Activated CD4-positive, alpha-beta memory T cell treated with anti-CD3 and anti-CD28 coated beads, Interleukin-2, amount 10 ng/mL, durations not matched to agents 7 days and 5 days (primary cell): Measurements from ENCODE around the gene NCKAP5. TPM values are rescaled to one million over a fixed set of nuclear protein-coding genes. Genes with fewer than 3 reads are reported as not detected.

ENCODE experiments used
- CTCF ChIA-PET: fragments of 350-600 bp; sonication (Branson Sonifier 250); formaldehyde crosslinking; loops from one replicate; lab custom pipeline; 2021; ENCODE audit warnings: antibody characterized with exemption, inconsistent platforms; lab: Charles Lee
- POLR2A ChIA-PET: fragments of 350-600 bp; sonication (Branson Sonifier 250); formaldehyde crosslinking; loops from one replicate; lab custom pipeline; 2021; ENCODE audit warnings: antibody characterized with exemption; lab: Charles Lee
- DNase-seq: peaks from one replicate; pipeline ENCODE4 v3.0.0-alpha.2; 2020
- H3K27ac Mint-ChIP-seq: one replicate; pipeline ENCODE4 v1.8.0; 2021; ENCODE audit warnings: mild to moderate bottlenecking, mixed read lengths
- H3K27me3 Mint-ChIP-seq: one replicate; pipeline ENCODE4 v1.8.0; 2021; ENCODE audit warnings: mixed read lengths
- H3K36me3 Mint-ChIP-seq: one replicate; pipeline ENCODE4 v1.8.0; 2021; ENCODE audit warnings: low read depth, mixed read lengths
- H3K4me1 Mint-ChIP-seq: one replicate; pipeline ENCODE4 v1.8.0; 2021; ENCODE audit warnings: mixed read lengths
- H3K4me3 Mint-ChIP-seq: one replicate; pipeline ENCODE4 v1.8.0; 2021; ENCODE audit warnings: mild to moderate bottlenecking, mixed read lengths
- H3K9me3 Mint-ChIP-seq: one replicate; pipeline ENCODE4 v1.8.0; 2021; ENCODE audit warnings: mixed read lengths
- total RNA-seq, 2 experiments: library from RNA; stranded (reverse); gene quantifications; one replicate each; pipeline ENCODE4 v1.2.3, GENCODE V29; 2021

Gene NCKAP5
- total RNA-seq, 2 experiments from 2014 or later = not detected

DNA sequence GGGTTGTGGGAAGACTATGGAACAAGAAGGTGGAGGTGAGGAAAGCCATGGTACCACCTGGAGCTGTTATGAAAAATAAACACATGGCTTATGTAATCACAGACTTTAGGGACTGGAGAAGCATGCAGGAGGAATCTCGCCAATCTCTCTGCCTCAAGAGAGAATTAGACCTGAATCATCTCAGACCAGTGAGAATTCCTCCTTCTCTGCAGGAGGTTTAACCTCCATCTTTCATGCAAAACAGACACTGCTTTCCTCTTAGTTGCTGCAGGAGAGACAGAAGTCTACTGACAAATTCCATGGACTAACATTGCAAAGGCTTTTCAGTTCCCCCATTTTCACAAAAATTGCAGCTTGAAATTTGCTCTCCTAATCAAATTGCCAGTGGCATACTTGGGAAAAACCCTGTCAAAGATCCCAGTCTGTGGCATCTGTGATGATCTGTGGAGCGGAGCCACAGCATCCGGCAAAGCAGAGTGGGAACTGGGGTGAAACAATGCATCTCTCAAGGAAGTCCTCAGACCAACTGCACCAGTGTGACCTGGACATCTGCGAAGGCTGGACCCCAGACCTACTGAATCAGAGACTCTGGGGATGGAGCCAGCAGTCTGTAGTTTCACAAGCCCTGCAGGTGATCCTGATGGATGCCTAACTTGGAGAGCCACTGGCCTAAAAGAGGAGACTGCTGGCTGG is 28.6 kb upstream of the NCKAP5 start:
- no peak for DNase-seq
- peaks cover 2% of the 10 kb centered on the region for H3K9me3 Mint-ChIP-seq
- CTCF ChIA-PET = no interaction called here
- no peaks in the 10 kb centered on the region for H3K36me3 Mint-ChIP-seq
- no peak overlapping the region for H3K4me3 Mint-ChIP-seq
- H3K27me3 Mint-ChIP-seq = no peaks in the 10 kb centered on the region
- H3K27ac Mint-ChIP-seq = no peak overlapping the region
- no peaks in the 10 kb centered on the region for H3K4me1 Mint-ChIP-seq
- POLR2A ChIA-PET = no interaction called here

GRCh38 chr2:133591164-133591563 is 22.9 kb upstream of the NCKAP5 start:
- no peak for DNase-seq
- POLR2A ChIA-PET = no interaction called here
- CTCF ChIA-PET = no interaction called here
- H3K9me3 Mint-ChIP-seq = peaks cover 3% of the 10 kb centered on the region
- no peaks in the 10 kb centered on the region for H3K27me3 Mint-ChIP-seq
- H3K36me3 Mint-ChIP-seq = no peaks in the 10 kb centered on the region
- H3K27ac Mint-ChIP-seq = no peak overlapping the region
- no peak overlapping the region for H3K4me3 Mint-ChIP-seq
- H3K4me1 Mint-ChIP-seq = no peaks in the 10 kb centered on the region

GRCh38 chr2:133589456-133589855 is 21.2 kb upstream of the NCKAP5 start:
- CTCF ChIA-PET = no interaction called here
- Mint-ChIP-seq H3K27me3 (no peaks in the 10 kb centered on the region), H3K4me3 (no peak overlapping the region), H3K9me3 (peaks cover 3% of the 10 kb centered on the region), H3K4me1 (no peaks in the 10 kb centered on the region), H3K36me3 (no peaks in the 10 kb centered on the region), H3K27ac (no peak overlapping the region)
- POLR2A ChIA-PET = no interaction called here
- DNase-seq = no peak

GRCh38 chr2:133588144-133588543 is 19.9 kb upstream of the NCKAP5 start:
- Mint-ChIP-seq H3K36me3 (no peaks in the 10 kb centered on the region), H3K27ac (no peak overlapping the region), H3K9me3 (peaks cover 3% of the 10 kb centered on the region), H3K27me3 (no peaks in the 10 kb centered on the region), H3K4me3 (no peak overlapping the region), H3K4me1 (no peaks in the 10 kb centered on the region)
- no peak for DNase-seq
- POLR2A ChIA-PET = no interaction called here
- CTCF ChIA-PET = no interaction called here

- H3K4me3 Mint-ChIP-seq = no peak overlapping the region
- POLR2A ChIA-PET = no interaction called here
- CTCF ChIA-PET = no interaction called here
Measured at GRCh38 chr2:133586978-133587377, 18.7 kb upstream of the NCKAP5 start.

GRCh38 chr2:133581010-133581760 is 12.9 kb upstream of the NCKAP5 start:
- H3K36me3 Mint-ChIP-seq = no peaks in the 10 kb centered on the region
- H3K9me3 Mint-ChIP-seq = no peaks in the 10 kb centered on the region
- DNase-seq = no peak
- POLR2A ChIA-PET = no interaction called here
- H3K4me3 Mint-ChIP-seq = no peak overlapping the region
- H3K27me3 Mint-ChIP-seq = no peaks in the 10 kb centered on the region
- H3K4me1 Mint-ChIP-seq = no peaks in the 10 kb centered on the region
- no peak overlapping the region for H3K27ac Mint-ChIP-seq
- CTCF ChIA-PET = no interaction called here

More at GRCh38 chr2:133586978-133587377, 18.7 kb upstream of the NCKAP5 start:
- Mint-ChIP-seq H3K9me3 (peaks cover 3% of the 10 kb centered on the region), H3K27ac (no peak overlapping the region), H3K36me3 (no peaks in the 10 kb centered on the region), H3K27me3 (no peaks in the 10 kb centered on the region), H3K4me1 (no peaks in the 10 kb centered on the region)
- DNase-seq = no peak

GRCh38 chr2:133579274-133579673 is 11.0 kb upstream of the NCKAP5 start:
- Mint-ChIP-seq H3K4me1 (no peaks in the 10 kb centered on the region), H3K9me3 (no peaks in the 10 kb centered on the region), H3K27ac (no peak overlapping the region), H3K36me3 (no peaks in the 10 kb centered on the region), H3K27me3 (no peaks in the 10 kb centered on the region), H3K4me3 (no peak overlapping the region)
- ChIA-PET CTCF (no interaction called here), POLR2A (no interaction called here)
- DNase-seq = no peak

GRCh38 chr2:133576714-133577113 is 8.5 kb upstream of the NCKAP5 start:
- Mint-ChIP-seq H3K36me3 (no peaks in the 10 kb centered on the region), H3K27ac (no peak overlapping the region), H3K4me3 (no peak overlapping the region), H3K9me3 (no peaks in the 10 kb centered on the region), H3K27me3 (no peaks in the 10 kb centered on the region), H3K4me1 (no peaks in the 10 kb centered on the region)
- POLR2A ChIA-PET = no interaction called here
- no peak for DNase-seq
- CTCF ChIA-PET = no interaction called here

DNA sequence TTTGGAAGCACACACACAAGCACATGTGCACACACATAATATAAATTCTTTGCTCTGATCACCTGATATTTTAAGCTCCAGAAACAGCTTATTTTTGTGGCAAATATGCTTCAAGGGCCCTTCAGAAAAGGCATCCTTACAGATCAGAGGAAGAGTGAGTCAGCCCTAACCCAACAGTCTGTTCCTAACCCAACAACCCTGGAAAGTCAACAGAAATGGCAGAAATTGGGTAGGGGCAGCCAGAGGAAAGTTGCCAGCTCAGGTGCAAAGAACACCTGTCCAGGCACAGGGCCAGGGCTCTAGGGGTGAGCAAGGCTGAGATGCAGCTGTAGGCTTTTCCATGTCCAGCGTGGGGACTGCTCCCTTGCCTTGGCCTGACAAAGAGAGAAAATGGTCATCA is 6.4 kb upstream of the NCKAP5 start:
- no peaks in the 10 kb centered on the region for H3K27me3 Mint-ChIP-seq
- no peaks in the 10 kb centered on the region for H3K4me1 Mint-ChIP-seq
- H3K9me3 Mint-ChIP-seq = no peaks in the 10 kb centered on the region
- no peak overlapping the region for H3K27ac Mint-ChIP-seq
- H3K4me3 Mint-ChIP-seq = no peak overlapping the region
- POLR2A ChIA-PET = no interaction called here
- no peak for DNase-seq
- CTCF ChIA-PET = no interaction called here
- no peaks in the 10 kb centered on the region for H3K36me3 Mint-ChIP-seq

- no peak overlapping the region for H3K27ac Mint-ChIP-seq
- H3K27me3 Mint-ChIP-seq = peaks cover 2% of the 10 kb centered on the region
- ChIA-PET CTCF (no interaction called here), POLR2A (no interaction called here)
- no peak for DNase-seq
- no peaks in the 10 kb centered on the region for H3K36me3 Mint-ChIP-seq
- no peak overlapping the region for H3K4me3 Mint-ChIP-seq
- H3K4me1 Mint-ChIP-seq = no peaks in the 10 kb centered on the region
- H3K9me3 Mint-ChIP-seq = no peaks in the 10 kb centered on the region
Measured at GRCh38 chr2:133574186-133574585, 5.9 kb upstream of the NCKAP5 start.

DNA sequence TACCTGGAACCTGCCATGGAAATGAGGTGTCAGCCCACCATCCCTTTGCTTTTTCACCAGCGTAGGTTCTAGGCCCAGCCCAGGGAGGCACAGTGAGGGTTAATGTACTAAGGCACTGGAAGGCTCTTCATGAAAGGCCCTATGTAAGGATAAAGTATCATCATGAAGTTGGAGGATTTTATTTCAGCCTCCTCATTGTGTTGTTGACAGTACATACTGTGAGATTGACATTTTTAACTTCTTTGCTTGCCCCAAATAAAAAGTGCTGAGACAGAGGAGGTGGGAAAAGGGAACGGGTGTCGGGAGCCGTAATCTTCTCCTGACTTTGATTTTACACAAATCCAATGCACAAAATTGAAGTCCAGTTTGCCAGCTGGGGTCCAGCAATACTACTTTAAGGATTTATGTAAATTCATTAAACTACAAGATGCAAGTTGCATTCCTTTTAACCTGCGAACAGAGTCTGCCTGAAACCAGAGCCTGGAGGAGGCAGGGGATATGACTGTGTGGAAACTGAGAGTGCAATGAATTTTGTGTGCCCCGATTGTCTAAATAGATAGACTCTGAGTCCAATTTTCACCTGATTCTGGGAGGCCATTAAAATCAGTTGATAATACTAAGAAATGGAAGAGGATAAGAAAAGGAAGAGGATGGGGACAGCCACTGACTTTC is 5.4 kb upstream of the NCKAP5 start:
- ChIA-PET CTCF (no interaction called here), POLR2A (no interaction called here)
- H3K36me3 Mint-ChIP-seq = no peaks in the 10 kb centered on the region
- DNase-seq = no peak
- no peaks in the 10 kb centered on the region for H3K4me1 Mint-ChIP-seq
- no peaks in the 10 kb centered on the region for H3K9me3 Mint-ChIP-seq
- no peak overlapping the region for H3K27ac Mint-ChIP-seq
- peaks cover 7% of the 10 kb centered on the region for H3K27me3 Mint-ChIP-seq
- H3K4me3 Mint-ChIP-seq = no peak overlapping the region

- Mint-ChIP-seq H3K9me3 (no peaks in the 10 kb centered on the region), H3K36me3 (no peaks in the 10 kb centered on the region)
- POLR2A ChIA-PET = no interaction called here
Measured at GRCh38 chr2:133571249-133571648, 3.0 kb upstream of the NCKAP5 start.

GRCh38 chr2:133570542-133570941 is 2.3 kb upstream of the NCKAP5 start:
- Mint-ChIP-seq H3K36me3 (no peaks in the 10 kb centered on the region), H3K27ac (no peak overlapping the region), H3K4me3 (no peak overlapping the region), H3K9me3 (no peaks in the 10 kb centered on the region), H3K27me3 (peaks cover 10% of the 10 kb centered on the region), H3K4me1 (no peaks in the 10 kb centered on the region)
- ChIA-PET POLR2A (no interaction called here), CTCF (no interaction called here)
- DNase-seq = no peak

More at GRCh38 chr2:133571249-133571648, 3.0 kb upstream of the NCKAP5 start:
- H3K4me1 Mint-ChIP-seq = no peaks in the 10 kb centered on the region
- no peak for DNase-seq
- CTCF ChIA-PET = no interaction called here
- peaks cover 10% of the 10 kb centered on the region for H3K27me3 Mint-ChIP-seq
- no peak overlapping the region for H3K4me3 Mint-ChIP-seq
- H3K27ac Mint-ChIP-seq = no peak overlapping the region
